ENCODE data around the gene S100A5. TPM values are rescaled to one million over a fixed set of nuclear protein-coding genes. Genes with fewer than 3 reads are reported as not detected.

Gene S100A5
- total RNA-seq, 1 donor from 2014 or later: not detected

- H3K4me3 Mint-ChIP-seq: no peak overlapping the region
- TF ChIP-seq CTCF (conservative IDR thresholded peaks at IDR 0.05): no peak
Observed at GRCh38 chr1:153573351-153573750, 32.6 kb upstream of the S100A5 start.

GRCh38 chr1:153572569-153573015 is 31.9 kb upstream of the S100A5 start:
- Mint-ChIP-seq H3K36me3 (ENCODE audit: low read depth) (no peaks in the 10 kb centered on the region), H3K27ac (ENCODE audit: unreplicated experiment) (no peak overlapping the region), H3K27me3 (ENCODE audit: low read depth) (no peaks in the 10 kb centered on the region), H3K9me3 (no peaks in the 10 kb centered on the region), H3K4me1 (peaks cover 37% of the 10 kb centered on the region), H3K4me3 (no peak overlapping the region)
- peak; percentile 62 for TF ChIP-seq CTCF (conservative IDR thresholded peaks at IDR 0.05)
- peak; percentile 36 for DNase-seq (ENCODE audit: low read depth, low spot score)

More at GRCh38 chr1:153573351-153573750, 32.6 kb upstream of the S100A5 start:
- H3K27me3 Mint-ChIP-seq (ENCODE audit: low read depth): no peaks in the 10 kb centered on the region
- no peak overlapping the region for H3K27ac Mint-ChIP-seq (ENCODE audit: unreplicated experiment)
- no peaks in the 10 kb centered on the region for H3K9me3 Mint-ChIP-seq
- H3K4me1 Mint-ChIP-seq: peaks cover 37% of the 10 kb centered on the region
- no peaks in the 10 kb centered on the region for H3K36me3 Mint-ChIP-seq (ENCODE audit: low read depth)
- no peak for DNase-seq (ENCODE audit: low read depth, low spot score)

- Mint-ChIP-seq H3K36me3 (ENCODE audit: low read depth) (no peaks in the 10 kb centered on the region), H3K4me3 (no peak overlapping the region), H3K27me3 (ENCODE audit: low read depth) (no peaks in the 10 kb centered on the region), H3K9me3 (no peaks in the 10 kb centered on the region), H3K27ac (ENCODE audit: unreplicated experiment) (no peak overlapping the region), H3K4me1 (peaks cover 44% of the 10 kb centered on the region)
- no peak for DNase-seq (ENCODE audit: low read depth, low spot score)
- no peak for TF ChIP-seq CTCF (conservative IDR thresholded peaks at IDR 0.05)
Observed at GRCh38 chr1:153571706-153572105, 31.0 kb upstream of the S100A5 start.

- peaks cover 53% of the 10 kb centered on the region for H3K4me1 Mint-ChIP-seq
- no peak overlapping the region for H3K4me3 Mint-ChIP-seq
- peak overlapping the region; percentile 43 for H3K27ac Mint-ChIP-seq (ENCODE audit: unreplicated experiment)
- TF ChIP-seq CTCF (conservative IDR thresholded peaks at IDR 0.05): no peak
- H3K36me3 Mint-ChIP-seq (ENCODE audit: low read depth): no peaks in the 10 kb centered on the region
- DNase-seq (ENCODE audit: low read depth, low spot score): no peak
- H3K9me3 Mint-ChIP-seq: no peaks in the 10 kb centered on the region
- no peaks in the 10 kb centered on the region for H3K27me3 Mint-ChIP-seq (ENCODE audit: low read depth)
Observed at GRCh38 chr1:153570874-153571273, 30.1 kb upstream of the S100A5 start.

- DNase-seq (ENCODE audit: low read depth, low spot score): no peak
- no peaks in the 10 kb centered on the region for H3K9me3 Mint-ChIP-seq
- H3K4me1 Mint-ChIP-seq: peaks cover 56% of the 10 kb centered on the region
- H3K4me3 Mint-ChIP-seq: no peak overlapping the region
- no peaks in the 10 kb centered on the region for H3K27me3 Mint-ChIP-seq (ENCODE audit: low read depth)
- no peaks in the 10 kb centered on the region for H3K36me3 Mint-ChIP-seq (ENCODE audit: low read depth)
- no peak for TF ChIP-seq CTCF (conservative IDR thresholded peaks at IDR 0.05)
- no peak overlapping the region for H3K27ac Mint-ChIP-seq (ENCODE audit: unreplicated experiment)
Observed at GRCh38 chr1:153569465-153569864, 28.7 kb upstream of the S100A5 start.
